K562 (cell line): Measurements from ENCODE around the gene COQ8B. TPM values are rescaled to one million over a fixed set of nuclear protein-coding genes. Genes with fewer than 3 reads are reported as not detected.

ENCODE experiments used
- E2F6 ChIP-seq, 2 experiments: IDR thresholded peaks; 2 replicates each; pipeline ENCODE4 v1.6.1; 2011; ENCODE audit warnings: borderline replicate concordance in 1 of 2, control low read depth in 1 of 2, low read depth in 1 of 2, low read length in 1 of 2, mild to moderate bottlenecking in 1 of 2, mixed read lengths in 1 of 2, moderate library complexity in 1 of 2; ENCODE audit not compliant: insufficient read depth in 1 of 2, insufficient read length in 1 of 2, poor library complexity in 1 of 2, severe bottlenecking in 1 of 2; ENCODE audit errors: extremely low read depth in 1 of 2
- NONO ChIP-seq, 2 experiments: fragments of 200-400 bp in 1 of 2; fragments of 450-650 bp in 1 of 2; formaldehyde crosslinking in 1 of 2; IDR thresholded peaks; 2 replicates each; pipeline ENCODE4 v1.6.1; 2017; ENCODE audit warnings: low read depth in 2 of 2, mild to moderate bottlenecking in 2 of 2, moderate library complexity in 2 of 2, low read length in 1 of 2
- REST ChIP-seq, 2 experiments: fragments of 450-650 bp; formaldehyde crosslinking in 1 of 2; IDR thresholded peaks; 2 replicates each; pipeline versions ENCODE4 v1.4.0 to v1.6.1; 2014 to 2020; ENCODE audit warnings: mild to moderate bottlenecking in 2 of 2, borderline replicate concordance in 1 of 2, low read depth in 1 of 2
- SP1 ChIP-seq: sonication (generic); formaldehyde crosslinking; IDR thresholded peaks from 2 replicates; pipeline ENCODE4 v1.8.1; 2022; ENCODE audit warnings: mild to moderate bottlenecking, missing genetic modification reagents
- ZBTB11 ChIP-seq, 3 experiments: fragments of 200-800 bp in 1 of 3; fragments of 250-450 bp in 1 of 3; fragments of 450-650 bp in 1 of 3; sonication (Bioruptor Pico) in 1 of 3; sonication (Bioruptor generic) in 1 of 3; formaldehyde crosslinking in 1 of 3; IDR thresholded peaks; 2 replicates each; pipeline versions ENCODE4 v1.6.1 to v1.8.0; 2016 to 2022; ENCODE audit warnings: mild to moderate bottlenecking in 2 of 3, missing genetic modification characterization in 2 of 3, missing compliant biosample characterization in 1 of 3, moderate library complexity in 1 of 3
- ZNF740 ChIP-seq, 3 experiments: fragments of 200-800 bp in 1 of 3; sonication (Bioruptor generic) in 1 of 3; sonication (generic) in 1 of 3; formaldehyde crosslinking in 1 of 3; IDR thresholded peaks; 2 replicates each; pipeline versions ENCODE4 v1.6.1 to v1.8.0; 2016 to 2022; ENCODE audit warnings: mild to moderate bottlenecking in 2 of 3, missing compliant biosample characterization in 2 of 3, missing genetic modification characterization in 2 of 3, missing genetic modification reagents in 1 of 3
- polyA plus RNA-seq, 8 experiments: library from polyadenylated mRNA; depleted of rRNA in 4 of 8; stranded (reverse) in 5 of 8; unstranded in 3 of 8; fragments of >200 nt; fragmentation: Nextera tagmentation in 2 of 8; fragmentation: Illumina TruSeq in 1 of 8; extraction: Ambion mirVana in 2 of 8; extraction: Trizol in 1 of 8; gene quantifications; 2 replicates each; pipeline versions ENCODE4 v1.2.1 to v1.2.3, GENCODE V29; 2011 to 2014; ENCODE audit warnings: inconsistent platforms in 1 of 8, missing spikeins in 1 of 8
- total RNA-seq, 7 experiments: library from RNA; depleted of rRNA in 6 of 7; stranded (reverse); fragments of >200 nt in 6 of 7; fragmentation: Illumina TruSeq in 2 of 7; extraction: Trizol in 2 of 7; gene quantifications; 2 replicates each; pipeline versions ENCODE4 v1.2.1 to v1.2.3, GENCODE V29; 2011 to 2021; ENCODE audit warnings: low replicate concordance in 1 of 7

Gene COQ8B
- total and polyA plus RNA-seq, 9 of the 15 experiments (the other 6 are each of a cell fraction or from before 2014, with no cell fraction given), result 0.41 to 32.3 (median 12.9) TPM

- TF ChIP-seq REST (IDR thresholded peaks at IDR 0.05; ENCODE audit: borderline replicate concordance), result peak; percentile 98
- TF ChIP-seq REST (CRISPR knock-in tag; IDR thresholded peaks at IDR 0.05; ENCODE audit: low read depth), result peak; percentile 37; the same call in 1 of the 2 replicates
- peak; percentile 96 to 98 for TF ChIP-seq E2F6 (IDR thresholded peaks at IDR 0.05; ENCODE audit: borderline replicate concordance in 1 of 2, extremely low read depth in 1 of 2, insufficient read depth in 1 of 2, insufficient read length in 1 of 2, low read depth in 1 of 2, low read length in 1 of 2, poor library complexity in 1 of 2, severe bottlenecking in 1 of 2)
- TF ChIP-seq NONO (IDR thresholded peaks at IDR 0.05; ENCODE audit: low read depth in 2 of 2, low read length in 1 of 2), result no peak
- no peak for TF ChIP-seq ZNF740 (CRISPR knock-in tag; IDR thresholded peaks at IDR 0.05)
- TF ChIP-seq ZNF740 (tag; IDR thresholded peaks at IDR 0.05), result peak in 1 of 2 experiments; percentile 81; a peak in 1 of 4 replicates
- TF ChIP-seq SP1 (CRISPR knock-in tag), result peak; percentile 97
- TF ChIP-seq ZBTB11 (CRISPR knock-in tag; IDR thresholded peaks at IDR 0.05), result no peak; a peak in 1 of 6 replicates
Observed at GRCh38 chr19:40750058-40750873, 33.6 kb upstream of the COQ8B start, which contains the start of gene ACTMAP (continued).
